ENCODE results near the gene DMGDH.

- no peak for TF ChIP-seq POLR2A (IDR thresholded peaks at IDR 0.05; ENCODE audit: low read depth, low read length)
- no peak for TF ChIP-seq POLR2AphosphoS5 (IDR thresholded peaks at IDR 0.05; ENCODE audit: low read depth, low read length)
- no peak for TF ChIP-seq TAF1 (IDR thresholded peaks at IDR 0.05; ENCODE audit: borderline replicate concordance, low read depth, low read length)
Measured at GRCh38 chr5:79074641-79075040, 5.2 kb upstream of the DMGDH start.

All from GM12892 (cell line).